Measurements from ENCODE around the gene DNAH17.

GRCh38 chr17:78423961-78424675 lies 153.1 kb downstream of the DNAH17 start:
- TF ChIP-seq CTCF (IDR thresholded peaks at IDR 0.05) (no peak), POLR2A (IDR thresholded peaks at IDR 0.05) (no peak)

Measured in lower leg skin (tissue), 3 donors.